Endothelial cell of umbilical vein (primary cell): ENCODE results near the gene NBEA. TPM values are rescaled to one million over a fixed set of nuclear protein-coding genes. Genes with fewer than 3 reads are reported as not detected.

Experiments used
- BruUV-seq: library from RNA; stranded (reverse); fragments of 400-500 nt; replicated peaks from 2 replicates; lab custom pipeline; 2021; lab: Mats Ljungman, UMichigan
- CTCF ChIA-PET: fragments of 300-600, 350-600 bp; sonication (Branson Sonifier 250); formaldehyde crosslinking; loops from one replicate; lab custom pipeline; 2021; ENCODE audit warnings: antibody characterized with exemption, inconsistent platforms; lab: Charles Lee
- POLR2A ChIA-PET: fragments of 300-600, 350-600 bp; sonication (Branson Sonifier 250); formaldehyde crosslinking; loops from one replicate; lab custom pipeline; 2021; ENCODE audit warnings: antibody characterized with exemption, inconsistent platforms; lab: Charles Lee
- DNase-seq: peaks from one replicate; pipeline ENCODE4 v3.0.0-alpha.2; 2011; ENCODE audit warnings: low read depth, low spot score
- FAIRE-seq: peaks from 2 replicates; lab custom pipeline; 2011; peaks lifted over from hg19 to GRCh38; lab: Jason Lieb, UNC
- H2AFZ ChIP-seq: 2 replicates; pipeline ENCODE4 v1.6.0; 2012; ENCODE audit warnings: low read depth, low read length, control low read depth, inconsistent platforms
- H3K27ac ChIP-seq: 2 replicates; pipeline ENCODE4 v1.5.1; 2011; ENCODE audit warnings: low read depth, mild to moderate bottlenecking, control low read depth, low read length, moderate library complexity; ENCODE audit not compliant: insufficient read depth
- H3K27me3 ChIP-seq, 2 experiments: 2 replicates each; pipeline versions ENCODE4 v1.6.0 to v1.6.1; 2011; ENCODE audit warnings: low read length in 2 of 2, mixed read lengths in 1 of 2; ENCODE audit not compliant: control insufficient read depth in 2 of 2, insufficient read depth in 2 of 2
- H3K36me3 ChIP-seq, 2 experiments: 2 replicates in 1 of 2; 3 replicates in 1 of 2; pipeline ENCODE4 v1.5.1; 2011; ENCODE audit warnings: low read length in 2 of 2, mild to moderate bottlenecking in 1 of 2, moderate library complexity in 1 of 2; ENCODE audit not compliant: control insufficient read depth in 2 of 2, insufficient read depth in 2 of 2; ENCODE audit errors: extremely low read depth in 1 of 2
- H3K4me1 ChIP-seq: 3 replicates; pipeline ENCODE4 v1.5.1; 2011; ENCODE audit warnings: mild to moderate bottlenecking, low read length; ENCODE audit not compliant: control insufficient read depth, insufficient read depth; ENCODE audit errors: extremely low read depth
- H3K4me2 ChIP-seq: 2 replicates; pipeline ENCODE4 v1.6.1; 2011; ENCODE audit warnings: low read length, control low read depth, mixed read lengths; ENCODE audit not compliant: insufficient read depth
- H3K4me3 ChIP-seq, 3 experiments: fragments of 200-600 bp in 1 of 3; sonication (generic), shearing (Covaris generic) in 1 of 3; replicated peaks in 1 of 3; 2 replicates each; pipeline ENCODE4 v1.5.1; 2011 to 2016; ENCODE audit warnings: control low read depth in 3 of 3, low read length in 3 of 3, mild to moderate bottlenecking in 2 of 3, inconsistent platforms in 1 of 3, low read depth in 1 of 3, moderate library complexity in 1 of 3; ENCODE audit not compliant: insufficient read depth in 1 of 3
- H3K79me2 ChIP-seq: 2 replicates; pipeline ENCODE4 v1.6.0; 2012; ENCODE audit warnings: low read length, inconsistent platforms; ENCODE audit not compliant: control insufficient read depth, insufficient read depth
- H3K9ac ChIP-seq: replicated peaks from 2 replicates; pipeline ENCODE3; 2011; ENCODE audit warnings: low read length, control low read depth; ENCODE audit not compliant: insufficient read depth; ENCODE audit errors: extremely low read depth
- H3K9me1 ChIP-seq: replicated peaks from 3 replicates; pipeline ENCODE4 v1.6.0; 2011; ENCODE audit warnings: mild to moderate bottlenecking, low read length; ENCODE audit not compliant: control insufficient read depth, insufficient read depth; ENCODE audit errors: extremely low read depth
- H3K9me3 ChIP-seq: replicated peaks from 2 replicates; pipeline ENCODE4 v1.5.1; 2012; ENCODE audit warnings: low read length, inconsistent platforms; ENCODE audit not compliant: control insufficient read depth, insufficient read depth
- H4K20me1 ChIP-seq: replicated peaks from 2 replicates; pipeline ENCODE3; 2011; ENCODE audit warnings: mild to moderate bottlenecking, low read length; ENCODE audit not compliant: control insufficient read depth, insufficient read depth; ENCODE audit errors: extremely low read depth
- CTCF ChIP-seq, 2 donors: IDR thresholded peaks; 1 replicate in 1 of 2; 2 replicates in 1 of 2; pipeline ENCODE4 v1.5.1; 2011; ENCODE audit warnings: low read length in 2 of 2, mild to moderate bottlenecking in 2 of 2, moderate library complexity in 2 of 2, control low read depth in 1 of 2, inconsistent platforms in 1 of 2, low read depth in 1 of 2; ENCODE audit not compliant: insufficient read depth in 1 of 2; ENCODE audit errors: extremely low read depth in 1 of 2
- EZH2 ChIP-seq: IDR thresholded peaks from 2 replicates; pipeline ENCODE4 v1.6.1; 2012; ENCODE audit warnings: borderline replicate concordance, low read depth, mild to moderate bottlenecking, moderate library complexity, low read length, inconsistent platforms; ENCODE audit not compliant: severe bottlenecking
- FOS ChIP-seq: IDR thresholded peaks from 2 replicates; pipeline ENCODE4 v1.6.1; 2011; ENCODE audit warnings: mild to moderate bottlenecking, low read length, moderate library complexity, borderline replicate concordance; ENCODE audit not compliant: insufficient read depth
- GATA2 ChIP-seq: IDR thresholded peaks from 2 replicates; pipeline ENCODE4 v1.7.0; 2011; ENCODE audit warnings: low read depth, mild to moderate bottlenecking, moderate library complexity, mixed read lengths, low read length; ENCODE audit not compliant: insufficient read length, insufficient read depth
- JUN ChIP-seq: IDR thresholded peaks from 2 replicates; pipeline ENCODE4 v1.6.1; 2011; ENCODE audit warnings: borderline replicate concordance, low read depth; ENCODE audit not compliant: insufficient read length, insufficient read depth
- MAX ChIP-seq: IDR thresholded peaks from 2 replicates; pipeline ENCODE4 v1.6.1; 2011; ENCODE audit not compliant: insufficient read depth, insufficient read length
- MYC ChIP-seq: IDR thresholded peaks from one replicate; pipeline ENCODE4 v1.6.1; 2011; ENCODE audit warnings: mild to moderate bottlenecking, low read depth, low read length
- POLR2A ChIP-seq: IDR thresholded peaks from 2 replicates; pipeline ENCODE4 v1.6.1; 2012; ENCODE audit warnings: low read depth, mild to moderate bottlenecking, control low read depth, low read length
- POLR2AphosphoS5 ChIP-seq: IDR thresholded peaks from 2 replicates; pipeline ENCODE4 v1.6.1; 2012; ENCODE audit warnings: low read depth, mild to moderate bottlenecking, control low read depth, low read length, moderate library complexity; ENCODE audit not compliant: insufficient read depth
- dilution Hi-C: fragments of 300-500 bp; cut with MboI; formaldehyde crosslinking; loops from one replicate; pipeline ENCODE4 v1.15.0; 2019; ENCODE audit warnings: low sequenced_read_pairs; ENCODE audit not compliant: extremely low pct_ligation_motif_present
- intact Hi-C: fragments of 100-400 bp; cut with micrococcal nuclease; formaldehyde crosslinking; loops from one replicate; pipeline ENCODE4 v1.10.0; 2022
- polyA plus RNA-seq, 4 experiments: library from polyadenylated mRNA; depleted of rRNA in 3 of 4; stranded (reverse) in 3 of 4; unstranded in 1 of 4; fragments of >200 nt; gene quantifications; 2 replicates each; pipeline versions ENCODE4 v1.2.1 to v1.2.3, GENCODE V29; 2011 to 2012; ENCODE audit warnings: missing spikeins in 1 of 4
- total RNA-seq: library from RNA; stranded (reverse); gene quantifications from 2 replicates; pipeline ENCODE4 v1.2.3, GENCODE V29; 2021

NBEA gene
- total and polyA plus RNA-seq, 2 donors (not counting 3 experiments of a cell fraction or from before 2014, with no cell fraction given): 3.0 to 4.8 TPM

GRCh38 chr13:35669321-35669720 lies 727.3 kb downstream of the NBEA start:
- H3K36me3 ChIP-seq: no peaks in the 10 kb centered on the region
- DNase-seq (no peak), FAIRE-seq (no peak)
- no peaks in the 10 kb centered on the region for H3K9me3 ChIP-seq
- no peaks in the 10 kb centered on the region for H3K4me1 ChIP-seq
- no peak for TF ChIP-seq POLR2AphosphoS5
- TF ChIP-seq MYC: no peak
- no peak for TF ChIP-seq EZH2
- TF ChIP-seq JUN: no peak
- TF ChIP-seq CTCF (IDR thresholded peaks at IDR 0.05; ENCODE audit: extremely low read depth in 1 of 2, insufficient read depth in 1 of 2, low read depth in 1 of 2, low read length in 2 of 2): no peak
- H3K4me3 ChIP-seq: no peak overlapping the region
- no peak overlapping the region for H2AFZ ChIP-seq
- no TSS peak for BruUV-seq
- H3K9ac ChIP-seq: no peak overlapping the region
- no peaks in the 10 kb centered on the region for H4K20me1 ChIP-seq
- ChIA-PET POLR2A (no interaction called here), CTCF (interaction anchor here (0.5 to 1.0 kb wide), 2 partner anchors 11 to 32 kb away, joined by 3 read pairs; no protein-coding TSS in a partner anchor)
- dilution Hi-C loops (no loop called here), intact Hi-C loops (no loop called here)
- no peak overlapping the region for H3K27ac ChIP-seq
- H3K4me2 ChIP-seq: no peak overlapping the region
- H3K27me3 ChIP-seq: no peaks in the 10 kb centered on the region
- H3K79me2 ChIP-seq: no peaks in the 10 kb centered on the region
- no peaks in the 10 kb centered on the region for H3K9me1 ChIP-seq

GRCh38 chr13:35672611-35673010 lies 730.5 kb downstream of the NBEA start:
- FAIRE-seq: no peak
- dilution Hi-C loops: no loop called here
- CTCF ChIA-PET: interaction anchor here (1.3 to 1.8 kb wide), 2 partner anchors 8 to 16 kb away, joined by 3 to 4 read pairs; no protein-coding TSS in a partner anchor
- Histone ChIP-seq H3K27ac (no peak overlapping the region), H3K4me1 (no peaks in the 10 kb centered on the region), H3K9me3 (no peaks in the 10 kb centered on the region), H3K4me2 (no peak overlapping the region), H2AFZ (no peak overlapping the region), H3K9me1 (no peaks in the 10 kb centered on the region), H4K20me1 (no peaks in the 10 kb centered on the region), H3K9ac (no peak overlapping the region), H3K27me3 (no peaks in the 10 kb centered on the region), H3K36me3 (no peaks in the 10 kb centered on the region), H3K79me2 (no peaks in the 10 kb centered on the region), H3K4me3 (no peak overlapping the region)
- POLR2A ChIA-PET: no interaction called here
- intact Hi-C loops: no loop called here
- no TSS peak for BruUV-seq
- TF ChIP-seq CTCF (IDR thresholded peaks at IDR 0.05; ENCODE audit: extremely low read depth in 1 of 2, insufficient read depth in 1 of 2, low read depth in 1 of 2, low read length in 2 of 2) (no peak), MYC (no peak), JUN (no peak), POLR2A (no peak), GATA2 (no peak), POLR2AphosphoS5 (no peak), FOS (no peak), EZH2 (no peak), MAX (no peak)
- no peak for DNase-seq
